ENCODE data around the gene C12orf50.

GRCh38 chr12:88015825-88016224 lies 13.4 kb downstream of the C12orf50 start:
- TF ChIP-seq CTCF (IDR thresholded peaks at IDR 0.05), result no peak
- no peak for TF ChIP-seq ZFX (IDR thresholded peaks at IDR 0.05; ENCODE audit: borderline replicate concordance)
